Neural progenitor cell (in vitro differentiated cells): ENCODE data around the gene TIMP4. TPM values are rescaled to one million over a fixed set of nuclear protein-coding genes. Genes with fewer than 3 reads are reported as not detected.

ENCODE experiments used
- DNase-seq: peaks from one replicate; pipeline ENCODE4 v3.0.0-alpha.2; 2016; ENCODE audit warnings: low spot score
- H2AFZ ChIP-seq: fragments of 200-600 bp; sonication (generic); replicated peaks from 2 replicates; pipeline ENCODE4 v1.6.1; 2016; ENCODE audit warnings: antibody characterized with exemption
- H3F3A ChIP-seq: fragments of 200-600 bp; sonication (generic); 2 replicates; pipeline ENCODE4 v1.6.1; 2016; ENCODE audit warnings: antibody characterized with exemption, low read depth
- H3K27ac ChIP-seq: fragments of 200-600 bp; sonication (generic); 2 replicates; pipeline ENCODE4 v1.5.1; 2016; ENCODE audit warnings: mild to moderate bottlenecking
- H3K27me3 ChIP-seq: fragments of 200-600 bp; sonication (generic); 2 replicates; pipeline ENCODE4 v1.6.1; 2016; ENCODE audit warnings: mild to moderate bottlenecking, moderate library complexity
- H3K36me3 ChIP-seq: fragments of 200-600 bp; sonication (generic); 2 replicates; pipeline ENCODE4 v1.5.1; 2016
- H3K4me1 ChIP-seq: fragments of 200-600 bp; sonication (generic); 2 replicates; pipeline ENCODE4 v1.6.1; 2016; ENCODE audit warnings: mixed run types
- H3K4me2 ChIP-seq: fragments of 200-600 bp; sonication (generic); 2 replicates; pipeline ENCODE4 v1.6.1; 2016
- H3K4me3 ChIP-seq: fragments of 200-600 bp; sonication (generic); 2 replicates; pipeline ENCODE4 v1.5.1; 2016
- H3K79me2 ChIP-seq: fragments of 200-600 bp; sonication (generic); 2 replicates; pipeline ENCODE4 v1.6.1; 2016; ENCODE audit warnings: low read depth
- H3K9ac ChIP-seq: fragments of 200-600 bp; sonication (generic); 2 replicates; pipeline ENCODE4 v1.6.1; 2016
- H3K9me3 ChIP-seq: fragments of 200-600 bp; sonication (generic); 2 replicates; pipeline ENCODE4 v1.5.1; 2016; ENCODE audit warnings: low read depth
- H4K20me1 ChIP-seq: fragments of 200-600 bp; sonication (generic); 2 replicates; pipeline ENCODE4 v1.6.1; 2016; ENCODE audit warnings: low read depth
- H3K27ac Mint-ChIP-seq: 3 replicates; pipeline ENCODE4 v1.8.0; 2021; ENCODE audit warnings: mixed read lengths
- H3K27me3 Mint-ChIP-seq: 2 replicates; pipeline ENCODE4 v1.8.0; 2022; ENCODE audit warnings: low read depth, mild to moderate bottlenecking, inconsistent platforms, moderate library complexity, mixed read lengths; ENCODE audit not compliant: insufficient read depth
- H3K36me3 Mint-ChIP-seq: 3 replicates; pipeline ENCODE4 v1.8.0; 2021; ENCODE audit warnings: mixed read lengths
- H3K4me1 Mint-ChIP-seq: 3 replicates; pipeline ENCODE4 v1.8.0; 2021; ENCODE audit warnings: mixed read lengths
- H3K4me3 Mint-ChIP-seq: 3 replicates; pipeline ENCODE4 v1.8.0; 2021; ENCODE audit warnings: mild to moderate bottlenecking, moderate library complexity, mixed read lengths
- H3K9me3 Mint-ChIP-seq: 3 replicates; pipeline ENCODE4 v1.8.0; 2020; ENCODE audit warnings: mixed read lengths
- CTCF ChIP-seq: fragments of 200-600 bp; sonication (generic); IDR thresholded peaks from 2 replicates; pipeline ENCODE4 v1.5.1; 2017; ENCODE audit warnings: antibody characterized with exemption, mild to moderate bottlenecking
- EZH2 ChIP-seq: fragments of 200-600 bp; sonication (generic); IDR thresholded peaks from 2 replicates; pipeline ENCODE4 v1.6.1; 2017; ENCODE audit warnings: antibody characterized with exemption, mild to moderate bottlenecking, moderate library complexity
- EZH2phosphoT487 ChIP-seq: fragments of 200-600 bp; sonication (generic); IDR thresholded peaks from 2 replicates; pipeline ENCODE4 v1.6.1; 2017; ENCODE audit warnings: antibody characterized with exemption
- total RNA-seq: library from RNA; depleted of rRNA; stranded (reverse); fragments of >200 nt; gene quantifications from 2 replicates; pipeline ENCODE4 v1.2.3, GENCODE V29; 2015; ENCODE audit warnings: low replicate concordance

TIMP4 gene
- total RNA-seq, 1 donor from 2014 or later: 0.07 TPM

- H4K20me1 ChIP-seq: no peaks in the 10 kb centered on the region
- no peaks in the 10 kb centered on the region for H3K36me3 Mint-ChIP-seq
- no peak overlapping the region for H3K27ac ChIP-seq
- no peak overlapping the region for H3K4me2 ChIP-seq
- H3K4me3 Mint-ChIP-seq: no peak overlapping the region
- no peak overlapping the region for H3K9ac ChIP-seq
- no peaks in the 10 kb centered on the region for H3K9me3 ChIP-seq
- no peak for TF ChIP-seq CTCF
- TF ChIP-seq EZH2: no peak
- no peak for TF ChIP-seq EZH2phosphoT487
- H3K4me1 ChIP-seq: no peaks in the 10 kb centered on the region
- no peak overlapping the region for H3K4me3 ChIP-seq
- no peaks in the 10 kb centered on the region for H3F3A ChIP-seq
- H3K27me3 Mint-ChIP-seq: peaks cover 8% of the 10 kb centered on the region
- H3K4me1 Mint-ChIP-seq: no peaks in the 10 kb centered on the region
- no peak overlapping the region for H2AFZ ChIP-seq
- no peaks in the 10 kb centered on the region for H3K79me2 ChIP-seq
- H3K27me3 ChIP-seq: no peaks in the 10 kb centered on the region
- no peak overlapping the region for H3K27ac Mint-ChIP-seq
- DNase-seq: no peak
- H3K9me3 Mint-ChIP-seq: no peaks in the 10 kb centered on the region
- no peaks in the 10 kb centered on the region for H3K36me3 ChIP-seq
These were observed 20.7 kb upstream of the TIMP4 start for GRCh38 chr3:12179441-12179840.

- Histone ChIP-seq H3K27me3 (no peaks in the 10 kb centered on the region), H2AFZ (no peak overlapping the region), H3K4me2 (no peak overlapping the region), H3K9ac (no peak overlapping the region), H3F3A (no peaks in the 10 kb centered on the region), H4K20me1 (no peaks in the 10 kb centered on the region), H3K4me3 (no peak overlapping the region), H3K36me3 (no peaks in the 10 kb centered on the region), H3K79me2 (no peaks in the 10 kb centered on the region), H3K4me1 (no peaks in the 10 kb centered on the region), H3K27ac (no peak overlapping the region), H3K9me3 (no peaks in the 10 kb centered on the region)
- Mint-ChIP-seq H3K36me3 (peaks cover 5% of the 10 kb centered on the region), H3K4me3 (no peak overlapping the region), H3K4me1 (no peaks in the 10 kb centered on the region), H3K9me3 (peaks cover under 1% of the 10 kb centered on the region), H3K27ac (no peak overlapping the region), H3K27me3 (peaks cover 11% of the 10 kb centered on the region)
- DNase-seq: no peak
- no peak for TF ChIP-seq EZH2phosphoT487
- TF ChIP-seq CTCF: no peak
- TF ChIP-seq EZH2: no peak
These were observed 19.5 kb upstream of the TIMP4 start for GRCh38 chr3:12178091-12178820.

- no peak overlapping the region for H3K27ac Mint-ChIP-seq
- H3K4me3 Mint-ChIP-seq: no peak overlapping the region
- no peaks in the 10 kb centered on the region for H3K36me3 ChIP-seq
- TF ChIP-seq CTCF: no peak
- no peak for TF ChIP-seq EZH2phosphoT487
- TF ChIP-seq EZH2: no peak
- no peak overlapping the region for H3K27ac ChIP-seq
- H3K4me1 Mint-ChIP-seq: no peaks in the 10 kb centered on the region
- no peaks in the 10 kb centered on the region for H3K9me3 ChIP-seq
- peaks cover 11% of the 10 kb centered on the region for H3K27me3 Mint-ChIP-seq
- H3K36me3 Mint-ChIP-seq: peaks cover 7% of the 10 kb centered on the region
- no peak for DNase-seq
- no peak overlapping the region for H3K9ac ChIP-seq
- no peaks in the 10 kb centered on the region for H4K20me1 ChIP-seq
- peaks cover 5% of the 10 kb centered on the region for H3K9me3 Mint-ChIP-seq
- H3K27me3 ChIP-seq: no peaks in the 10 kb centered on the region
- H3F3A ChIP-seq: no peaks in the 10 kb centered on the region
- no peak overlapping the region for H3K4me2 ChIP-seq
- no peaks in the 10 kb centered on the region for H3K79me2 ChIP-seq
- no peaks in the 10 kb centered on the region for H3K4me1 ChIP-seq
- no peak overlapping the region for H2AFZ ChIP-seq
- no peak overlapping the region for H3K4me3 ChIP-seq
These were observed 18.4 kb upstream of the TIMP4 start for GRCh38 chr3:12177126-12177525.
